Activated naive CD4-positive, alpha-beta T cell treated with anti-CD3 and anti-CD28 coated beads for 36 hours (primary cell): ENCODE data around the gene NUP188. TPM values are rescaled to one million over a fixed set of nuclear protein-coding genes. Genes with fewer than 3 reads are reported as not detected.
"Not testable (repeated sequence)": the region's sequence is repeated elsewhere in the genome, so short reads cannot be mapped to it uniquely, and the experiment has no call there.

Experiments
- CTCF ChIA-PET: fragments of 350-600 bp; sonication (Branson Sonifier 250); formaldehyde crosslinking; loops from one replicate; lab custom pipeline; 2021; ENCODE audit warnings: antibody characterized with exemption; lab: Charles Lee
- DNase-seq: peaks from one replicate; pipeline ENCODE4 v3.0.0-alpha.2; 2020
- H3K27ac Mint-ChIP-seq: one replicate; pipeline ENCODE4 v1.8.0; 2021; ENCODE audit warnings: mild to moderate bottlenecking, mixed read lengths
- H3K27me3 Mint-ChIP-seq: one replicate; pipeline ENCODE4 v1.8.0; 2021; ENCODE audit warnings: low read depth, mixed read lengths
- H3K36me3 Mint-ChIP-seq: one replicate; pipeline ENCODE4 v1.8.0; 2021; ENCODE audit warnings: low read depth, mixed read lengths
- H3K4me1 Mint-ChIP-seq: one replicate; pipeline ENCODE4 v1.8.0; 2021; ENCODE audit warnings: low read depth, mixed read lengths
- H3K4me3 Mint-ChIP-seq: one replicate; pipeline ENCODE4 v1.8.0; 2021; ENCODE audit warnings: mild to moderate bottlenecking, moderate library complexity, mixed read lengths
- H3K9me3 Mint-ChIP-seq: one replicate; pipeline ENCODE4 v1.8.0; 2021; ENCODE audit warnings: mixed read lengths
- intact Hi-C: fragments of 100-400 bp; cut with micrococcal nuclease; formaldehyde crosslinking; loops from one replicate; pipeline ENCODE4 v1.15.1; 2023
- total RNA-seq, 2 experiments: library from RNA; stranded (reverse); gene quantifications; one replicate each; pipeline ENCODE4 v1.2.3, GENCODE V29; 2021

The NUP188 gene
- total RNA-seq, 2 experiments from 2014 or later, result 101 to 112 TPM

GRCh38 chr9:129004173-129004572, 56.7 kb downstream of the NUP188 start:
- H3K27ac Mint-ChIP-seq, intact Hi-C loops, H3K4me3 Mint-ChIP-seq, H3K9me3 Mint-ChIP-seq, H3K4me1 Mint-ChIP-seq, DNase-seq, H3K27me3 Mint-ChIP-seq: not testable (repeated sequence)
- CTCF ChIA-PET, result interaction anchor here (0.5 to 1.2 kb wide), 3 partner anchors 15 to 243 kb away, joined by 3 to 4 read pairs (median 4); no protein-coding TSS in a partner anchor
- peaks cover 41% of the 10 kb centered on the region for H3K36me3 Mint-ChIP-seq

GRCh38 chr9:129005336-129005997, 58.0 kb downstream of the NUP188 start:
- CTCF ChIA-PET, result interaction anchor here (0.8 to 1.1 kb wide), 3 partner anchors 12 to 33 kb away, joined by 3 to 5 read pairs (median 5); no protein-coding TSS in a partner anchor
- H3K4me3 Mint-ChIP-seq, result no peak overlapping the region
- intact Hi-C loops, result no loop called here
- H3K9me3 Mint-ChIP-seq, result no peaks in the 10 kb centered on the region
- H3K27ac Mint-ChIP-seq, result no peak overlapping the region
- H3K27me3 Mint-ChIP-seq, result no peaks in the 10 kb centered on the region
- no peaks in the 10 kb centered on the region for H3K4me1 Mint-ChIP-seq
- peaks cover 33% of the 10 kb centered on the region for H3K36me3 Mint-ChIP-seq
- DNase-seq, result no peak

- no peaks in the 10 kb centered on the region for H3K4me1 Mint-ChIP-seq
- CTCF ChIA-PET, result interaction anchor here (0.8 to 1.2 kb wide), 5 partner anchors 8 to 34 kb away, joined by 3 to 5 read pairs (median 4); no protein-coding TSS in a partner anchor
- no peaks in the 10 kb centered on the region for H3K27me3 Mint-ChIP-seq
- no peaks in the 10 kb centered on the region for H3K9me3 Mint-ChIP-seq
- peak; percentile 63 for DNase-seq
- intact Hi-C loops, result no loop called here
- peaks cover 27% of the 10 kb centered on the region for H3K36me3 Mint-ChIP-seq
- no peak overlapping the region for H3K27ac Mint-ChIP-seq
- no peak overlapping the region for H3K4me3 Mint-ChIP-seq
Measured at GRCh38 chr9:129006328-129007034, 59.0 kb downstream of the NUP188 start.

GRCh38 chr9:129007035-129007765, 59.7 kb downstream of the NUP188 start:
- Mint-ChIP-seq H3K36me3 (peaks cover 23% of the 10 kb centered on the region), H3K27me3 (no peaks in the 10 kb centered on the region), H3K9me3 (no peaks in the 10 kb centered on the region), H3K27ac (no peak overlapping the region), H3K4me1 (no peaks in the 10 kb centered on the region), H3K4me3 (no peak overlapping the region)
- CTCF ChIA-PET, result interaction anchor here (1.1 to 1.2 kb wide), 2 partner anchors 9 to 26 kb away, joined by 3 to 4 read pairs; no protein-coding TSS in a partner anchor
- intact Hi-C loops, result no loop called here
- DNase-seq, result no peak

GRCh38 chr9:129007766-129008468, 60.4 kb downstream of the NUP188 start:
- CTCF ChIA-PET, result interaction anchor here (1.1 kb wide), 3 partner anchors 9 to 80 kb away, joined by 3 to 4 read pairs (median 3); no protein-coding TSS in a partner anchor
- Mint-ChIP-seq H3K27me3 (no peaks in the 10 kb centered on the region), H3K4me1 (no peaks in the 10 kb centered on the region), H3K27ac (no peak overlapping the region), H3K4me3 (no peak overlapping the region), H3K9me3 (no peaks in the 10 kb centered on the region), H3K36me3 (peaks cover 18% of the 10 kb centered on the region)
- intact Hi-C loops, result no loop called here
- no peak for DNase-seq

GRCh38 chr9:129008469-129008965, 61.0 kb downstream of the NUP188 start:
- H3K36me3 Mint-ChIP-seq, result peaks cover 15% of the 10 kb centered on the region

GRCh38 chr9:129008986-129009583, 61.6 kb downstream of the NUP188 start:
- no peaks in the 10 kb centered on the region for H3K4me1 Mint-ChIP-seq
- no peak overlapping the region for H3K27ac Mint-ChIP-seq
- CTCF ChIA-PET, result interaction anchor here (1.1 kb wide), 2 partner anchors 16 to 81 kb away, joined by 3 read pairs; no protein-coding TSS in a partner anchor
- peaks cover 15% of the 10 kb centered on the region for H3K36me3 Mint-ChIP-seq
- no peak for DNase-seq
- no peaks in the 10 kb centered on the region for H3K9me3 Mint-ChIP-seq
- no peak overlapping the region for H3K4me3 Mint-ChIP-seq
- intact Hi-C loops, result no loop called here
- H3K27me3 Mint-ChIP-seq, result no peaks in the 10 kb centered on the region

More at GRCh38 chr9:129008469-129008965, 61.0 kb downstream of the NUP188 start:
- DNase-seq, result no peak
- Mint-ChIP-seq H3K9me3 (no peaks in the 10 kb centered on the region), H3K4me1 (no peaks in the 10 kb centered on the region), H3K27ac (no peak overlapping the region), H3K4me3 (no peak overlapping the region), H3K27me3 (no peaks in the 10 kb centered on the region)
- CTCF ChIA-PET, result interaction anchor here (1.1 kb wide), 2 partner anchors 16 to 80 kb away, joined by 3 read pairs; no protein-coding TSS in a partner anchor
- intact Hi-C loops, result no loop called here

- CTCF ChIA-PET, result no interaction called here
- Mint-ChIP-seq H3K27ac (no peak overlapping the region), H3K4me1 (no peaks in the 10 kb centered on the region), H3K9me3 (no peaks in the 10 kb centered on the region), H3K36me3 (peaks cover 16% of the 10 kb centered on the region), H3K27me3 (no peaks in the 10 kb centered on the region), H3K4me3 (no peak overlapping the region)
- intact Hi-C loops, result no loop called here
- DNase-seq, result no peak
Measured at GRCh38 chr9:129009584-129010141, 62.2 kb downstream of the NUP188 start.

GRCh38 chr9:129010267-129010975, 62.9 kb downstream of the NUP188 start:
- CTCF ChIA-PET, result no interaction called here
- Mint-ChIP-seq H3K27me3 (no peaks in the 10 kb centered on the region), H3K9me3 (no peaks in the 10 kb centered on the region), H3K4me3 (no peak overlapping the region), H3K27ac (no peak overlapping the region), H3K36me3 (peaks cover 13% of the 10 kb centered on the region), H3K4me1 (no peaks in the 10 kb centered on the region)
- no peak for DNase-seq
- intact Hi-C loops, result no loop called here

- H3K9me3 Mint-ChIP-seq, result no peaks in the 10 kb centered on the region
- DNase-seq, result no peak
- H3K27ac Mint-ChIP-seq, result no peak overlapping the region
- H3K36me3 Mint-ChIP-seq, result peaks cover 10% of the 10 kb centered on the region
- no peaks in the 10 kb centered on the region for H3K27me3 Mint-ChIP-seq
- CTCF ChIA-PET, result no interaction called here
- no peaks in the 10 kb centered on the region for H3K4me1 Mint-ChIP-seq
- H3K4me3 Mint-ChIP-seq, result no peak overlapping the region
- intact Hi-C loops, result no loop called here
Measured at GRCh38 chr9:129011170-129011569, 63.7 kb downstream of the NUP188 start.
